HG03378 (cell line): ENCODE results near the gene ERBB2.
"Not testable (repeated sequence)": the region's sequence is repeated elsewhere in the genome, so short reads cannot be mapped to it uniquely, and the experiment has no call there.

Experiments used
- ATAC-seq: cut with Tn5 transposase; IDR thresholded peaks from one replicate; pipeline ENCODE4 v1.9.1; 2021; ENCODE audit warnings: mild to moderate bottlenecking, moderate library complexity; ENCODE audit not compliant: unreplicated experiment

The ERBB2 gene

GRCh38 chr17:39677542-39678339, 22.1 kb upstream of the ERBB2 start:
- no peak for ATAC-seq

GRCh38 chr17:39678340-39679116, 21.3 kb upstream of the ERBB2 start:
- no peak for ATAC-seq

GRCh38 chr17:39679521-39680192, 20.2 kb upstream of the ERBB2 start:
- no peak for ATAC-seq

GRCh38 chr17:39683295-39683939, 16.4 kb upstream of the ERBB2 start:
- no peak for ATAC-seq

- no peak for ATAC-seq
Measured at GRCh38 chr17:39684369-39685192, 15.3 kb upstream of the ERBB2 start.

- ATAC-seq, result no peak
Measured at GRCh38 chr17:39687101-39687545, 12.7 kb upstream of the ERBB2 start.

GRCh38 chr17:39687546-39688474, 12.1 kb upstream of the ERBB2 start, which contains the start of gene PGAP3:
TSS of gene PGAP3 (minus strand) at chr17:39688057. CDS start at chr17:39688014, 43 bp downstream.
- peak; percentile 83 for ATAC-seq

- ATAC-seq, result no peak
Measured at GRCh38 chr17:39688475-39688835, 11.4 kb upstream of the ERBB2 start.

GRCh38 chr17:39688945-39689344, 10.9 kb upstream of the ERBB2 start:
- ATAC-seq, result no peak

- no peak for ATAC-seq
Measured at GRCh38 chr17:39694593-39694992, 5.3 kb upstream of the ERBB2 start.

- ATAC-seq, result no peak
Measured at GRCh38 chr17:39695089-39695474, 4.8 kb upstream of the ERBB2 start.

- no peak for ATAC-seq
Measured at GRCh38 chr17:39696731-39697130, 3.1 kb upstream of the ERBB2 start.

- ATAC-seq, result no peak
Measured at GRCh38 chr17:39697961-39698360, 1.9 kb upstream of the ERBB2 start.

- ATAC-seq, result not testable (repeated sequence)
Measured at GRCh38 chr17:39699157-39699817, 577 bp upstream of the ERBB2 start.

GRCh38 chr17:39700148-39700987, 504 bp downstream of the ERBB2 start:
- ATAC-seq, result no peak

GRCh38 chr17:39701012-39701783, 1.3 kb downstream of the ERBB2 start:
- ATAC-seq, result no peak
